Loucy (cell line): Measurements from ENCODE around the gene FREM2.

Source experiments
- H2AFZ ChIP-seq: fragments of 200-600 bp; sonication (generic); 2 replicates; pipeline ENCODE4 v1.6.0; 2016; ENCODE audit warnings: antibody characterized with exemption, mild to moderate bottlenecking, low read length, moderate library complexity
- H3F3A ChIP-seq: fragments of 200-600 bp; 2 replicates; pipeline ENCODE4 v1.6.0; 2016; ENCODE audit warnings: antibody characterized with exemption, low read depth, mild to moderate bottlenecking
- H3K27me3 ChIP-seq: fragments of 200-600 bp; sonication (generic); 2 replicates; pipeline ENCODE4 v1.6.1; 2014; ENCODE audit warnings: low read length, mild to moderate bottlenecking; ENCODE audit not compliant: insufficient read depth, poor library complexity, severe bottlenecking
- H3K36me3 ChIP-seq: fragments of 200-600 bp; sonication (generic); 2 replicates; pipeline ENCODE4 v1.6.1; 2016; ENCODE audit warnings: low read length; ENCODE audit not compliant: insufficient read depth
- H3K4me1 ChIP-seq: fragments of 200-600 bp; sonication (generic); 2 replicates; pipeline ENCODE4 v1.5.1; 2014; ENCODE audit warnings: low read length, mild to moderate bottlenecking; ENCODE audit not compliant: insufficient read depth, poor library complexity, severe bottlenecking
- H3K4me2 ChIP-seq: fragments of 200-600 bp; sonication (generic); 2 replicates; pipeline ENCODE4 v1.6.0; 2014; ENCODE audit warnings: antibody characterized with exemption, low read length, low read depth, mild to moderate bottlenecking; ENCODE audit not compliant: poor library complexity, severe bottlenecking
- H3K4me3 ChIP-seq: fragments of 200-600 bp; sonication (generic); 2 replicates; pipeline ENCODE4 v1.5.1; 2014; ENCODE audit warnings: low read length, mild to moderate bottlenecking, mixed read lengths; ENCODE audit not compliant: poor library complexity, severe bottlenecking
- H3K79me2 ChIP-seq: fragments of 200-600 bp; sonication (generic); 2 replicates; pipeline ENCODE4 v1.6.1; 2014; ENCODE audit warnings: low read length; ENCODE audit not compliant: insufficient read depth
- H3K9ac ChIP-seq: fragments of 200-600 bp; sonication (generic); 2 replicates; pipeline ENCODE4 v1.6.0; 2014; ENCODE audit warnings: mild to moderate bottlenecking, low read depth, low read length, moderate library complexity; ENCODE audit not compliant: poor library complexity, severe bottlenecking
- H3K9me2 ChIP-seq: fragments of 200-600 bp; sonication (generic); replicated peaks from 2 replicates; pipeline ENCODE4 v1.6.1; 2016; ENCODE audit warnings: low read depth, low read length, mixed read lengths
- H3K9me3 ChIP-seq: fragments of 200-600 bp; sonication (generic); 2 replicates; pipeline ENCODE4 v1.6.1; 2014; ENCODE audit warnings: mild to moderate bottlenecking, antibody characterized with exemption, low read length, low read depth; ENCODE audit not compliant: insufficient read depth
- H4K20me1 ChIP-seq: fragments of 200-600 bp; sonication (generic); 2 replicates; pipeline ENCODE4 v1.6.0; 2014; ENCODE audit warnings: antibody characterized with exemption, low read length, mild to moderate bottlenecking; ENCODE audit not compliant: insufficient read depth, poor library complexity, severe bottlenecking
- CTCF ChIP-seq: fragments of 200-600 bp; sonication (generic); conservative IDR thresholded peaks from 2 replicates; pipeline ENCODE4 v1.5.1; 2014; ENCODE audit warnings: mild to moderate bottlenecking, antibody characterized with exemption, low read length
- EZH2phosphoT487 ChIP-seq: fragments of 200-600 bp; IDR thresholded peaks from 2 replicates; pipeline ENCODE4 v1.6.1; 2018; ENCODE audit warnings: antibody characterized with exemption, mild to moderate bottlenecking, moderate library complexity, borderline replicate concordance

Gene FREM2

GRCh38 chr13:38819053-38819452, 132.2 kb downstream of the FREM2 start:
- H3K9ac ChIP-seq: no peak overlapping the region
- no peak for TF ChIP-seq CTCF
- no peak for TF ChIP-seq EZH2phosphoT487
- no peak overlapping the region for H2AFZ ChIP-seq
- H3K27me3 ChIP-seq: no peaks in the 10 kb centered on the region
- no peak overlapping the region for H3K4me3 ChIP-seq
- H3K36me3 ChIP-seq: no peaks in the 10 kb centered on the region
- no peaks in the 10 kb centered on the region for H3F3A ChIP-seq
- no peaks in the 10 kb centered on the region for H3K9me3 ChIP-seq
- H3K4me1 ChIP-seq: no peaks in the 10 kb centered on the region
- no peak overlapping the region for H3K4me2 ChIP-seq
- no peaks in the 10 kb centered on the region for H3K9me2 ChIP-seq
- no peaks in the 10 kb centered on the region for H4K20me1 ChIP-seq
- no peaks in the 10 kb centered on the region for H3K79me2 ChIP-seq

- Histone ChIP-seq H3K27me3 (no peaks in the 10 kb centered on the region), H3K9me2 (no peaks in the 10 kb centered on the region), H3K36me3 (no peaks in the 10 kb centered on the region), H3K4me3 (no peak overlapping the region), H3K4me1 (no peaks in the 10 kb centered on the region), H2AFZ (no peak overlapping the region), H3K4me2 (no peak overlapping the region), H3K79me2 (no peaks in the 10 kb centered on the region), H3K9me3 (no peaks in the 10 kb centered on the region), H4K20me1 (no peaks in the 10 kb centered on the region), H3F3A (no peaks in the 10 kb centered on the region), H3K9ac (no peak overlapping the region)
- TF ChIP-seq CTCF (no peak), EZH2phosphoT487 (no peak)
Measured at GRCh38 chr13:38819596-38819995, 132.7 kb downstream of the FREM2 start.

- Histone ChIP-seq H3K9me3 (no peaks in the 10 kb centered on the region), H3K4me3 (no peak overlapping the region), H3K36me3 (no peaks in the 10 kb centered on the region)
Measured at GRCh38 chr13:38821770-38822551, 135.1 kb downstream of the FREM2 start.

More at GRCh38 chr13:38821770-38822551, 135.1 kb downstream of the FREM2 start:
- H3F3A ChIP-seq: no peaks in the 10 kb centered on the region
- H4K20me1 ChIP-seq: no peaks in the 10 kb centered on the region
- H2AFZ ChIP-seq: no peak overlapping the region
- H3K4me1 ChIP-seq: no peaks in the 10 kb centered on the region
- H3K79me2 ChIP-seq: no peaks in the 10 kb centered on the region
- TF ChIP-seq EZH2phosphoT487 (no peak), CTCF (no peak)
- no peak overlapping the region for H3K4me2 ChIP-seq
- no peak overlapping the region for H3K9ac ChIP-seq
- no peaks in the 10 kb centered on the region for H3K9me2 ChIP-seq
- H3K27me3 ChIP-seq: no peaks in the 10 kb centered on the region
